ENCODE data around the gene C12orf50. TPM values are rescaled to one million over a fixed set of nuclear protein-coding genes. Genes with fewer than 3 reads are reported as not detected.

C12orf50 gene
- total and polyA plus RNA-seq, 7 experiments from 2014 or later: 0.11 to 0.16 (median 0.12) TPM; not detected in 4

GRCh38 chr12:88006351-88006750 is 22.9 kb downstream of the C12orf50 start:
- intact Hi-C loops (cut with micrococcal nuclease): no loop called here
- Mint-ChIP-seq H3K27me3 (peaks cover 2 to 17% (median 15%) of the 10 kb centered on the region in 5 donors), H3K4me3 (no peak overlapping the region), H3K4me1 (no peaks in the 10 kb centered on the region), H3K36me3 (no peaks in the 10 kb centered on the region), H3K9me3 (peaks cover 0 to 10% (median 0%) of the 10 kb centered on the region in 11 donors), H3K27ac (no peak overlapping the region)
- ChIA-PET CTCF (no interaction called here), POLR2A (no interaction called here)
- ATAC-seq: no peak
- H3K4me1 ChIP-seq (ENCODE audit: control insufficient read depth in 2 of 2, insufficient read depth in 2 of 2, low read length in 2 of 2): no peaks in the 10 kb centered on the region
- no peaks in the 10 kb centered on the region for H3K36me3 ChIP-seq (ENCODE audit: control insufficient read depth in 2 of 3, insufficient read depth in 3 of 3, low read length in 3 of 3)
- no peaks in the 10 kb centered on the region for H3K9me3 ChIP-seq (ENCODE audit: control insufficient read depth in 2 of 3, low read length in 3 of 3)
- H3K27me3 ChIP-seq (ENCODE audit: control insufficient read depth in 2 of 2, insufficient read depth in 2 of 2, low read length in 2 of 2): peaks cover 0 to 3% of the 10 kb centered on the region in 2 donors
- no peak overlapping the region for H3K4me3 ChIP-seq (ENCODE audit: low read length)
- H3K27ac ChIP-seq (ENCODE audit: low read depth, low read length): no peak overlapping the region
- no peak for DNase-seq

- Mint-ChIP-seq H3K4me3 (no peak overlapping the region), H3K9me3 (peaks cover 0 to 9% (median 0%) of the 10 kb centered on the region in 11 donors), H3K27ac (no peak overlapping the region), H3K4me1 (no peaks in the 10 kb centered on the region), H3K36me3 (no peaks in the 10 kb centered on the region), H3K27me3 (peaks cover 3 to 28% (median 15%) of the 10 kb centered on the region in 5 donors)
- no peaks in the 10 kb centered on the region for H3K4me1 ChIP-seq (ENCODE audit: control insufficient read depth in 2 of 2, insufficient read depth in 2 of 2, low read length in 2 of 2)
- no peaks in the 10 kb centered on the region for H3K36me3 ChIP-seq (ENCODE audit: control insufficient read depth in 2 of 3, insufficient read depth in 3 of 3, low read length in 3 of 3)
- ATAC-seq (no peak), DNase-seq (no peak)
- H3K9me3 ChIP-seq (ENCODE audit: control insufficient read depth in 2 of 3, low read length in 3 of 3): no peaks in the 10 kb centered on the region
- H3K4me3 ChIP-seq (ENCODE audit: low read length): no peak overlapping the region
- CTCF ChIA-PET: interaction anchor here (0.7 kb wide), 1 partner anchor 1286 kb away, joined by 3 read pairs; no protein-coding TSS in a partner anchor
- H3K27me3 ChIP-seq (ENCODE audit: control insufficient read depth in 2 of 2, insufficient read depth in 2 of 2, low read length in 2 of 2): no peaks in the 10 kb centered on the region
- H3K27ac ChIP-seq (ENCODE audit: low read depth, low read length): no peak overlapping the region
- POLR2A ChIA-PET: no interaction called here
- intact Hi-C loops (cut with micrococcal nuclease): no loop called here
Measured at GRCh38 chr12:88001327-88001726, 27.9 kb downstream of the C12orf50 start.

- peak; percentile 66 for ATAC-seq
- no peaks in the 10 kb centered on the region for H3K36me3 ChIP-seq (ENCODE audit: control insufficient read depth in 2 of 3, insufficient read depth in 3 of 3, low read length in 3 of 3)
- CTCF ChIA-PET: no interaction called here
- intact Hi-C loops (cut with micrococcal nuclease): loop anchor here in 1 of 2 donors (1.0 to 5.0 kb wide), 2 partner anchors 129 to 148 kb away; no protein-coding TSS in a partner anchor
- Mint-ChIP-seq H3K9me3 (no peaks in the 10 kb centered on the region), H3K36me3 (no peaks in the 10 kb centered on the region), H3K4me1 (peaks cover 0 to 4% (median 0%) of the 10 kb centered on the region in 7 donors), H3K27me3 (peaks cover 3 to 30% (median 9%) of the 10 kb centered on the region in 5 donors), H3K4me3 (no peak overlapping the region), H3K27ac (no peak overlapping the region)
- H3K27me3 ChIP-seq (ENCODE audit: control insufficient read depth in 2 of 2, insufficient read depth in 2 of 2, low read length in 2 of 2): no peaks in the 10 kb centered on the region
- no peak overlapping the region for H3K27ac ChIP-seq (ENCODE audit: low read depth, low read length)
- no peaks in the 10 kb centered on the region for H3K4me1 ChIP-seq (ENCODE audit: control insufficient read depth in 2 of 2, insufficient read depth in 2 of 2, low read length in 2 of 2)
- DNase-seq: peak in 6 of 9 donors; percentile 9 to 30 (median 18)
- POLR2A ChIA-PET: no interaction called here
- H3K4me3 ChIP-seq (ENCODE audit: low read length): no peak overlapping the region
- H3K9me3 ChIP-seq (ENCODE audit: control insufficient read depth in 2 of 3, low read length in 3 of 3): no peaks in the 10 kb centered on the region
Measured at GRCh38 chr12:87995581-87996178, 33.5 kb downstream of the C12orf50 start.

GRCh38 chr12:87991483-87991882 is 37.7 kb downstream of the C12orf50 start:
- H3K27me3 Mint-ChIP-seq: peaks cover 0 to 16% (median 11%) of the 10 kb centered on the region in 5 donors
- no peaks in the 10 kb centered on the region for H3K36me3 Mint-ChIP-seq

GRCh38 chr12:87988534-87988933 is 40.7 kb downstream of the C12orf50 start:
- ATAC-seq (no peak), DNase-seq (no peak)
- Mint-ChIP-seq H3K27ac (no peak overlapping the region), H3K4me3 (no peak overlapping the region), H3K27me3 (peaks cover 0 to 13% (median 11%) of the 10 kb centered on the region in 5 donors), H3K4me1 (no peaks in the 10 kb centered on the region), H3K9me3 (no peaks in the 10 kb centered on the region), H3K36me3 (no peaks in the 10 kb centered on the region)
- Histone ChIP-seq H3K27me3 (ENCODE audit: control insufficient read depth in 2 of 2, insufficient read depth in 2 of 2, low read length in 2 of 2) (peaks cover 0 to 5% of the 10 kb centered on the region in 2 donors), H3K9me3 (ENCODE audit: control insufficient read depth in 2 of 3, low read length in 3 of 3) (no peaks in the 10 kb centered on the region), H3K36me3 (ENCODE audit: control insufficient read depth in 2 of 3, insufficient read depth in 3 of 3, low read length in 3 of 3) (no peaks in the 10 kb centered on the region), H3K27ac (ENCODE audit: low read depth, low read length) (no peak overlapping the region), H3K4me3 (ENCODE audit: low read length) (no peak overlapping the region), H3K4me1 (ENCODE audit: control insufficient read depth in 2 of 2, insufficient read depth in 2 of 2, low read length in 2 of 2) (no peaks in the 10 kb centered on the region)
- CTCF ChIA-PET: interaction anchor here (0.6 kb wide), 1 partner anchor 90 kb away, joined by 3 read pairs; no protein-coding TSS in a partner anchor
- POLR2A ChIA-PET: no interaction called here
- intact Hi-C loops (cut with micrococcal nuclease): no loop called here

More at GRCh38 chr12:87991483-87991882, 37.7 kb downstream of the C12orf50 start:
- no peaks in the 10 kb centered on the region for H3K36me3 ChIP-seq (ENCODE audit: control insufficient read depth in 2 of 3, insufficient read depth in 3 of 3, low read length in 3 of 3)
- Mint-ChIP-seq H3K9me3 (no peaks in the 10 kb centered on the region), H3K4me3 (no peak overlapping the region), H3K27ac (no peak overlapping the region), H3K4me1 (peaks cover 0 to 4% (median 0%) of the 10 kb centered on the region in 7 donors)
- ATAC-seq (no peak), DNase-seq (no peak)
- no peak overlapping the region for H3K27ac ChIP-seq (ENCODE audit: low read depth, low read length)
- peaks cover 0 to 5% of the 10 kb centered on the region in 2 donors for H3K27me3 ChIP-seq (ENCODE audit: control insufficient read depth in 2 of 2, insufficient read depth in 2 of 2, low read length in 2 of 2)
- H3K4me1 ChIP-seq (ENCODE audit: control insufficient read depth in 2 of 2, insufficient read depth in 2 of 2, low read length in 2 of 2): no peaks in the 10 kb centered on the region
- no peaks in the 10 kb centered on the region for H3K9me3 ChIP-seq (ENCODE audit: control insufficient read depth in 2 of 3, low read length in 3 of 3)
- intact Hi-C loops (cut with micrococcal nuclease): no loop called here
- CTCF ChIA-PET: no interaction called here
- POLR2A ChIA-PET: no interaction called here
- no peak overlapping the region for H3K4me3 ChIP-seq (ENCODE audit: low read length)

- peaks cover 0 to 21% (median 9%) of the 10 kb centered on the region in 5 donors for H3K27me3 Mint-ChIP-seq
- H3K27ac Mint-ChIP-seq: no peak overlapping the region
- intact Hi-C loops (cut with micrococcal nuclease): no loop called here
- H3K9me3 Mint-ChIP-seq: no peaks in the 10 kb centered on the region
- Histone ChIP-seq H3K4me3 (ENCODE audit: low read length) (no peak overlapping the region), H3K27ac (ENCODE audit: low read depth, low read length) (no peak overlapping the region), H3K4me1 (ENCODE audit: control insufficient read depth in 2 of 2, insufficient read depth in 2 of 2, low read length in 2 of 2) (no peaks in the 10 kb centered on the region), H3K27me3 (ENCODE audit: control insufficient read depth in 2 of 2, insufficient read depth in 2 of 2, low read length in 2 of 2) (peaks cover 0 to 5% of the 10 kb centered on the region in 2 donors), H3K36me3 (ENCODE audit: control insufficient read depth in 2 of 3, insufficient read depth in 3 of 3, low read length in 3 of 3) (no peaks in the 10 kb centered on the region), H3K9me3 (ENCODE audit: control insufficient read depth in 2 of 3, low read length in 3 of 3) (no peaks in the 10 kb centered on the region)
- H3K4me3 Mint-ChIP-seq: no peak overlapping the region
- CTCF ChIA-PET: no interaction called here
- POLR2A ChIA-PET: no interaction called here
- no peaks in the 10 kb centered on the region for H3K36me3 Mint-ChIP-seq
- no peaks in the 10 kb centered on the region for H3K4me1 Mint-ChIP-seq
- no peak for DNase-seq
- ATAC-seq: no peak
Measured at GRCh38 chr12:87985069-87985675, 44.0 kb downstream of the C12orf50 start.

GRCh38 chr12:87982208-87982607 is 47.0 kb downstream of the C12orf50 start:
- Mint-ChIP-seq H3K27ac (no peak overlapping the region), H3K4me1 (no peaks in the 10 kb centered on the region), H3K27me3 (peaks cover 0 to 16% (median 8%) of the 10 kb centered on the region in 5 donors), H3K36me3 (no peaks in the 10 kb centered on the region), H3K9me3 (peaks cover 0 to 2% (median 0%) of the 10 kb centered on the region in 11 donors), H3K4me3 (no peak overlapping the region)
- no peak for ATAC-seq
- intact Hi-C loops (cut with micrococcal nuclease): no loop called here
- no peak overlapping the region for H3K27ac ChIP-seq (ENCODE audit: low read depth, low read length)
- ChIA-PET POLR2A (no interaction called here), CTCF (no interaction called here)
- DNase-seq: no peak
- H3K27me3 ChIP-seq (ENCODE audit: control insufficient read depth in 2 of 2, insufficient read depth in 2 of 2, low read length in 2 of 2): no peaks in the 10 kb centered on the region
- H3K4me3 ChIP-seq (ENCODE audit: low read length): no peak overlapping the region
- no peaks in the 10 kb centered on the region for H3K36me3 ChIP-seq (ENCODE audit: control insufficient read depth in 2 of 3, insufficient read depth in 3 of 3, low read length in 3 of 3)
- H3K4me1 ChIP-seq (ENCODE audit: control insufficient read depth in 2 of 2, insufficient read depth in 2 of 2, low read length in 2 of 2): no peaks in the 10 kb centered on the region
- H3K9me3 ChIP-seq (ENCODE audit: control insufficient read depth in 2 of 3, low read length in 3 of 3): no peaks in the 10 kb centered on the region
